Measurements from ENCODE around the gene NUDT14.
A peak's percentile ranks its signal among the peaks of the same experiment; 100 is the strongest.

Gene NUDT14

DNA sequence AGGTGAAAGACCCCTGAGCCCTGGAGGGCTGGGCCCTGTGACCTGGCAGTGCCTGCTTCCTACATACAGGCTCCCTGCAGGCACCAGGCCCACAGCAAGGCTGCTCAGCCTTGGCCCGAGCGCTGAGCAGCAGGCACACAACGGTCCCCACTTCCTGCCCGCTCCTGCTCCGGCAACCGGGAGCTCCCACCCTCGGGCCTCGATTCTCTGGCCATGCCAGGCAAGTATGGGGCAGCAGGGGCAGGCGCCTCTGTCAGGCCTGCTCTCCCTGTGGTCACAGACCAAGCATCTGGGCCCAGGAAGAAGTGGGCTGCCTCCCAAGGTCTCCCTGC is 30.6 kb upstream of the NUDT14 start:
- no peak for DNase-seq

DNA sequence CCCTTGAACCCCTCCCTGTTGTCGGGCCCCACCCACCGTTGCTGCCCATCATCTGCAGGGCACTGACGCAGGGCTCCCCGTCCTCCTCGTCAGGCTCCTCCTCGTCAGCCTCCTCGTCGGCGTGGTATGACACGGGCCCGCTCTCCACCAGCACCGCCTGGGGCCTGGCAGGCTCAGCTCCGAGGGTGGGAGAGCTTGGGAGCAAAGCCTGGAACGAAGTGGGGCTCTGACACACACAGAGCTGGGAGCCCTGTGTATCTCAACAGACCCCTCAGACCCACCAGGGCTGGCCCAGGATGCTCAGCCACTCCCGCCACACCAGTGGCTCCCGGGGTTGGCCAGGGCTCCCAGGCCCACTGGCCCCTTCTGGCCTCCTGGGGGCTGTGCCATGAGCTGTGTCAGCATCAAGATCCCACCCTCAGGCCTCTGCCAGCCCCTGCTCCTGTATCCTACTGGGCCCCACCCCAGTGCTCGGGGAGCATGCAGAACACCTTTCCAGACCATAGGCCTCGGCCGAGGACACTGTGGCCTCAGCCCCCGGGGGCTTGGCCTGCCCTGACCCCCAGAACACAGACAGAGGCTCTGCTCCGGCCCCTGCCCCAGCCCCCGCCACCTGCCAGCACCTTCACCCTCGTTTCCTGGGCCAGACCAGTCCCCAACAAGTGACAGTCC is 30.1 kb upstream of the NUDT14 start:
- DNase-seq = no peak

DNA sequence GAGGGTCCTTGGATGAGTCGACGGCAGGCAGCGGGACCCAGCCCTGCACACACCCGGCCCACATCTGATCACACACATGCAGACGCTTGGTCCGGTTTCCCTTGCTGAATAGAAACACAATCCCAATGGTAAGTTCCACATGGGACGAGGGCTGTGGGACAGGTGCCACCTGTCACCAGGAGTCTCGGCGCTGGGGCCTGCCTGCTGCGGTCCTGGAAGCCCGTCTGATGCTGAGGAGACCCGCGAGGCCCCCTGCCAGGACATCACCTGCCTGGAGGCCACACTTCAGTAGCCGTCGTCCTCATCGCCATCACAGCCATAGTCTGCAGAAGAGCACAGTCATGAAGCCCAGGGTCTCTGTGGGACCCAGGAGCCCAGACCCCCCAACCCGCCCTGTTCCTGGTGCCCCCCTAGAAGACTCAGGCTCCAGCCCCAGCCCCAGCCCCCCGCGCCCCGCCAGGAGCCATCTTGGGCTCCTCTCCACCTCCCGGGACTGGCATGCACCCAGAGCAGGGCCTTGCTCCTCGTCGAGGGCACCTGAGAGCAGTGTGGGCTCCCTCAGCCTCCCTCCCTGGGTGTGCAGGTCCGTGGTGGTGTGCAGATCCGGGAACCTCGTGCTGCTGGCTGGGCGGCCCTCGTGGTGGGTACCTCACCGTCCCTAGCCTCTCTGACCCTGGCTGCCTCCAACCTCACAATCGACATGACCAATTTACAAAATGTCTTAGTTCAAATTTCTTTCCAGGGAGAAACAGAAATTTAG is 29.3 kb upstream of the NUDT14 start:
- no peak for DNase-seq

DNA sequence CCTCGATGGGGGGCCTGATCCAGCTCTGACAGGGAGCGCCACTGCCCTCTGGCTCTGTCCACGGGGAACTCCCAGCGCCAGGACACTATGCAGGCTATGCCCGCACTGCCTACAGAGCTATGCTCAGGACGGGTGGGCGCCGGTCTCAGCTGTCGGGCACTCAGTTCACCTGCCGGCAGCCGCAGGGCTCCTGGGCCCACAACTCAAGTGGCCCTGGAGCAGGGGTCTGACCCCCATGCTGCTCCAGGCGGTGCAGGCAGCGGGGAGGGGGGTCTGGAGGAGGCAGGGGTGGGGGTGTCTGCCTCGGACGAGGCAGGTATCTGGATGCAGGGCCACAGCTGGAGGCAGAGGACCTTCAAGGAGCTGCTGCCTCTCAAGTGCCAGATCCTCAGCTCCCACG is 28.5 kb upstream of the NUDT14 start:
- DNase-seq = no peak

DNA sequence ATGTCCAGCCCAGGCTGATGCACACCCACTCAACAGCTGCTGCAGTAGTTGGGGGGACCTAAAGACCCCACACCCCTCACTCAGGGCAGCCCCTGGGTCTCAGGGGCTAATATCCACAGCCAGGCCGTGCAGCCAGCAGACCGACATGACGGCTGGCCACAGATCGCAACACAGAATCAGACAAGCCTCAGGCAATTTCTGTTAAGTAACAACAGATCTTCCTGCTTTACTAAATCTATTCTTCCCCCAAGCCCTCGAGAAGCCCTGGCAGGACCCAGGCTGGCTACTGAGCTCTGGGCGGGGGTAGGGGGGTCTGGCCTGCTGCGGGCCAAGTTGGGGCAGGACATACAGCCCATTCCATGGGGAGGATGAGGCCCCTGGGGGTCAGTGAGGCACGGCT is 28.0 kb upstream of the NUDT14 start:
- no peak for DNase-seq

DNA sequence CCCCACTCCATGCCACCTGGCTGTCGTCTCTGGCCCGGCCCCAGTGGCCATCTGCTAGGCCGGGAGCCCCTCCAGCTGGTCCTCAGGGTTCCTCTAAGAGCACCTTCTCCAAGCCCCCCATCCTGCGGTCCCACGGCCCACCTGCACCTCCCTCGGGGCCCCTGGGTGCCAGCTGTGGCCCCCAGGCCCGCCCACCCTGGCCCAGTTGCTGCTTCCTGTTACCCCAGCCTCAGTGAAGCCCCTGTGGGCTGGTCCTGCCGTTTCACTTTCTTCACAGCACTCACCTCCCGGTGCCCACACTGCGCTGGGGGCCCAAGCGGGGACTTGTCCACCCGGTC is 27.6 kb upstream of the NUDT14 start:
- DNase-seq = no peak

DNA sequence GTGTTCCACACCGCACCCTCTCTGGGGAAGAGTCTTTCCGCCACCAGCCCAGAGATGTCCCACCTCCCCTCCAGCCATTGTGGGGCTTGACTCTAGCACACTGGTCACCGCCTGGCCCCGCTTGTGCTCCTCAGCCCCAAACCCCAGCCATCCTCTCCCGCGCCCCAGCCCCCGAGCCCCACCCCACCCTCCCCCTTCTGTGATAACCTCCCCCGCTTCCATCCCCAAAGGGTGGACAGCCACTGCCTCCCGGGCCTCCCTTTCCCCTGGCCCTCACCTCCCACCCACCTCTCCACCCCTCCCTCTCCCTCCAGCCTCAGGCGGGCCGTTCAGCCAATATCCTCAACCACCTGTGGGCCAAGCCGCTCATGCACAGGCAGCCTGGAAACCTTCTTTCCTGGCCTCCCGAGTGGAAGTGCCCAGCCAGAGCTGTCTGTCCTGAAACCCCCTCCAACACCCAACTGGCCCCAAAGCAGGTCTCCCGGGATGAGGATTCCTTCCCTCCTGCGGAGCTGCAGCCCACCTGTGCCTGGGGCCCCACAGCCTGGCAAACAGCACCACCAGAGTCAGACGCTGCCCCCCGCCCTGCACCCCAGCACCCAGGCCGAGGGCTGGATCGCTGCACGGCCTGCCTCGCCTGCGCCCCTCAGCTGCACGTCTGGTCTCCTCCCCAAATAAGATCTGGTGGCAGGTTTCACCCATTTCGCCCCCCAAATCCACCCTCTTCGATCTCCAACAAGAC is 27.1 kb upstream of the NUDT14 start:
- no peak for DNase-seq

DNA sequence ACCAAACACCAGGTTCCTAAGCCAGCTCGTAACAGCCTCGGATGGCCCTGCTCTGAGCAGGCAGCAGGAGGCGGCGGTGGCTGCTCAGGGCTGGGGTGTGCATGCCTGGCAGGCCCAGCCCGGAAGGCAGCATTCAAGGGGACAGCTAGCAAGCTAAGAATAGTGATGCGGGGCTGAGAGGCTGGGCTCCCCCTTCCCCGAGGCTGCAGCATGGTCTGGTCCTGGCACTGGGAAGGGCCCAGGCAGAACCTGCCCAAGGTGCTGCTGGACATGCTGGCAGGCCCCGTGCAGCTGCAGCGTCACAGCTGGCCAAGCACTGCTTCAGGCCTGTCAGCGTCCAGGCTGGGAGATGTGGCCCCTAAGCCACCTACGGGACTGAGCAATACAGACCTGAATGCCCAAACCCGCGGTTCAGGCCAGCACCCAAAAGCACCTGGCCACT is 26.4 kb upstream of the NUDT14 start:
- no peak for DNase-seq

DNA sequence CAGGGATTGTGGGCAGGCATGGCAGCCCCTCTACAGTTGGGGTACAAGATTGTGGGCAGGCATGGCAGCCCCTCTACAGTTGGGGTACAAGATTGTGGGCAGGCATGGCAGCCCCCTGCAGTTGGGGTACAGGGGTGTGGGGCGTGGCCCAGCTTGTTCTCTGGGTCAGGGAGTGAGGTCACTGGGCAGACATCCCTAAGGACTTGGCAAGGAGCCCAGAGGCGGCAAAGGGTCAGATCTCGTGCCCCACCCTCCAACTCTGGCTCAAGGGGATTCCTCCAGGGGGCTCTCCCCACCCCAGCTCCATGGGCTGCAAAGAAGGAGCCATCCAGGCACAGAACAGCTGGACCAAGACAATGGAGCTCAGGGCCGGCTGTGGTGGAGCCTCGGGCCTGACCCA is 25.8 kb upstream of the NUDT14 start:
- no peak for DNase-seq

DNA sequence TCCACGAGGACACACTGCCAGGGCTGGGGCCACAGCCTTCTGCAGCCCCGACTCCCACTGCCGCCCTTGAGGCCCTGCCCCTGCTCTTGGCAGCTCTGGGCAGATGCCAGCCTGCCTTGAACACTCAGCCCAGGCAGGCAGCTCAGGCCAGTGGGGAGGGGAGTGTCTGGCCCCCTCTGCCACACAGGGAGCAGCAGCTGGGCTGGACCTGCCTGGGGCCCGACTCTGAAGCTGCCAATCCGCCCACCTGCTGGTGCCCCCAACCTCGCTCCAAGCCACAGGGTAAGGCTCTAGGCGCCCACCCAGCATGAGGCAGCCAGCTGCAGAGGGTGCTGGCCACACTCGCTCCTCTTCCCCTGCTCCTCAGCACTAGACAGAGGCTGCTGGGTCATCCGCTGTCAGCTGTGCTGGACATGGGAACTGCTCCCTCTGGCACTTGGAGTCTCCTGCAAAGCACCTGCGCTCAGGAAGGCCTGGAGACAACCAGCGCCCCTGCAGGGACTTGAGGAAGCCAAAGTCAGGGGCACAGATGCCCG is 24.6 kb upstream of the NUDT14 start:
- no peak for DNase-seq

DNA sequence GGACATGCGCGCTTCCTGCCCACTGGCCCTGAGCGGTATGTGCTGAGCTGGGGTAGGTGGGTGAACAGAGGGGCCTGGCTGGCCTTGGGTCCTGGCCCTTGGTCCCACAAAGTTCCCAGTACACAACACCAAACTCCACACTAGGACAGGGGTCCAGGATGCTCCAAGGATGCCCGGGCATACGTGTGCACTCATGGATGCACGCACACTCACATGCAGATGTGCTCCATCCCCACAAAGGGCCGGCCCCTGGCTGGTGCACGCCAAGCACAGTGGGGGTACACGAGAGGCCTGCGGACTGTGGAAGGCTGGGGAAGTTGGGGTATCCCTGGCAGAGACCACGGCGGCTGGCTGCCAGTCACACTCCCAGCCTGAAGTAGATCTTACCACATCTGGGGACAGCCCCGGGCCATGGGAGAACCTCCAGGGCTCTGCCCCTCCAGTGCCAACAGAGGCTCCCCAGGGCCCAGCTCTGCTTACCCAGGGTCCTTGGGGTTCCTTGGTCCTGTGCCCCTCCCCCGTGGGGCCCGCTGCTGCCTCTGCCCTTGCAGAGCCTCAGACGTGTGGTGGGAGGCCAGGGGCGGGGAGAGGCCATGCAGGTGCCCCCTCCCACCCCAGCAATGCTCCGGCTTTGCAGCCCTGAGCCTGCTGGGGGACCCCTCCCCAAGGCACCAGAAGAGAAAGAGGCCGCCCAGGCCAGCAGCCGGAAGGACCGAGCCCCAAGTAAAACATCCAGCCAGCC is 24.0 kb upstream of the NUDT14 start:
- DNase-seq = no peak

DNA sequence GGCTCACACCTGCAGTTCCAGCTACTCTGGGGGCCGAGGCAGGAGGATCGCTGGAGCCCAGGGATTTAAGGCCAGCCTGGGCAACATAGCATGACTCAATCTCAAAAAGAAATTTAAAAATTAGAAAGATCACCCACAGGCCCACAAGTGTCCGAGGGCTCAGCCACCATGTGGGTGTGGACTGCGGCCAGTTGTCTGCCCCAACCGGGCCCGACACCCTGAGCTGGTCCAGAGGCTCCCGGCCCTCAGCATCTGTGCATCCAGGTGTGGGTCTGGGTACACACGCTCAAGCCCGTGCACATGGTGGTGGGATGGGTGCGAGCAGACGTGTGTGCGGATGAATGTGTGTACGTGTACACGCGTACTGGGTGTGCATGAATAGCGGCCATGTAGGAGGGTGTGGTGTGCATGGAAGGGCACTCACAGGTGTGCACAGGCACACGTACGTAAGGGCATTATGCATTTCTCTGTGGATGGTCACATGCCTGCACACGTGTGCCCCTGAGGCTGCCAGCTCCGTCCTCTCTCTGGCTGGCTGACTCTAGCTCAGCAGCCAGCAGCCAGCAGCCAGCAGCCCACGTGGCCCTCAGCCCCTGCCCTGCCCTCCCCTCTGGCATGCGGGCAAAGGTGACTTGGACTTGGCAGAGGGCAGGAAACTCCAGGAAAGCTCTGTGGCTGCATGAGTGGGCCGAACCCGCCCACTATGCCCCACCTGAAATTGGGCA is 23.3 kb upstream of the NUDT14 start:
- no peak for DNase-seq

DNA sequence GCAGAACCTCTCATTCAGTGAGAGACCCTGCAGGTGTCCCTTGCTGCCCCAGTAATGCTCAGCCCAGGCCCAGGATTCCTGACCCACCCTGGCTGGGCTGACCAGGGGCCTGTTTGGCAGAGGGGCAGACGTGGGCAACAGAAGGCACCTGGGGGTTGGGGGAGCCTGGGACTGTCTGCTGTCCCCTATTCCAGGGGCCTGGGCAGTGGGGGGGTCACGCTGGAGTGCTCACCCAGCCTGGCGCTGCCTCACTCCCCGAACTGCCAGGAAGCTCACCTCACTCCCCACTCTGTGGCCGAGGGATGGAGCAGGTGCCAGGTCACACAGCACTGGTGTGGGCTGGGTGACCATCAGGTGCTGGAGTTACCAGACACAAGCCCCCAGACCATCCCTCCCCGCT is 22.6 kb upstream of the NUDT14 start:
- DNase-seq = no peak

DNA sequence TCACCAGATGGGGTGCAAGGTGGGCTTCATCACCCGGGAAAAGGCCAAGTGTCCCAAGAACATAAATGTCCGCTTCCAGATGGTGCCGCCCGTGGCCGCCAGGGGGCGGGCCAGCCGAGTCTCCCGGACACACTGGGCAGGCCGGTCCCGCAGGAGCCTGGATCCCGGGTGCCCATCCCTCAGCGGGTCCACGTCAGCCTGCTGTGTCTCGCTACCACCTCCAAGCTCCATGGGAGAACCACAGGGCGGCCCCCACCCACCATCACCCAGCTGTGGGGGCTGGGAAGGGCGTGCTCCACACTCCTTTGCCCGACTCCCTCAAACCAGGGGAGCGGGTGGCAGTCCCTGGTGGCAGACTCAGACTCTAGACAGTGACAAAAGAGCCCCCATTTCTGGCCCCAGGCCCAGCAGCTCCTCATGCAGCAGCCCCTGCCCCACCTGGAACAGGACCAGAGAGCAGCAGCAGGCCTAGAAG is 22.0 kb upstream of the NUDT14 start:
- DNase-seq = peak; percentile 69

DNA sequence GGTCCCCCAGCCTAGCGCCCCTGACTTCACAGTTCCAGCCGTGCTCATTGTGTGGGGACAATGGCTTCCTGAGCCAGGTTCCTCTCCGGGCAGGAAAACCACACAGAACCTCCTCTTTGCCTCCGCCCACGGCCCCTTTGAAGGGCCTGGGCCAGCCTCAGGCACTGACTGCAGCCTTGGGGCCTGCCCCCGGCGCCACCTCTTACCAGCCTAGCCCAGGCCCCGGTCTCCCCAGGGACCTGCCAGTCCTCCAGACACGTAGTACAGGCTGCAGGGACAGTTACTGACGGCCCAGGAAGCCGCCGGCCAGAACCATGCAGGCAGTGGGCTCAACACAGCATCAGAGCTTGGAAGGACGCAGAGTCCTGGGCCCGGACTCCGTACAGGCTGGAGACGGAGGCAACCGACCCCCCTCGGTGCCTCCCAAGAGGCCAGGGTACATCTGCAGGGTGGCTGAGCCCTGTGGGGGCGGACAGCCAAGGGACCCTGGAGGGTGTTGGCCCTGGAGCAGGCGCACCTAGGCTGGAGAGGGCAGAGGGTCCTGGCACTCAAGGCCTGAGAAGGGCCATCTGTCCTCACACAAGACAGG is 20.9 kb upstream of the NUDT14 start:
- peak; percentile 87 for DNase-seq

DNA sequence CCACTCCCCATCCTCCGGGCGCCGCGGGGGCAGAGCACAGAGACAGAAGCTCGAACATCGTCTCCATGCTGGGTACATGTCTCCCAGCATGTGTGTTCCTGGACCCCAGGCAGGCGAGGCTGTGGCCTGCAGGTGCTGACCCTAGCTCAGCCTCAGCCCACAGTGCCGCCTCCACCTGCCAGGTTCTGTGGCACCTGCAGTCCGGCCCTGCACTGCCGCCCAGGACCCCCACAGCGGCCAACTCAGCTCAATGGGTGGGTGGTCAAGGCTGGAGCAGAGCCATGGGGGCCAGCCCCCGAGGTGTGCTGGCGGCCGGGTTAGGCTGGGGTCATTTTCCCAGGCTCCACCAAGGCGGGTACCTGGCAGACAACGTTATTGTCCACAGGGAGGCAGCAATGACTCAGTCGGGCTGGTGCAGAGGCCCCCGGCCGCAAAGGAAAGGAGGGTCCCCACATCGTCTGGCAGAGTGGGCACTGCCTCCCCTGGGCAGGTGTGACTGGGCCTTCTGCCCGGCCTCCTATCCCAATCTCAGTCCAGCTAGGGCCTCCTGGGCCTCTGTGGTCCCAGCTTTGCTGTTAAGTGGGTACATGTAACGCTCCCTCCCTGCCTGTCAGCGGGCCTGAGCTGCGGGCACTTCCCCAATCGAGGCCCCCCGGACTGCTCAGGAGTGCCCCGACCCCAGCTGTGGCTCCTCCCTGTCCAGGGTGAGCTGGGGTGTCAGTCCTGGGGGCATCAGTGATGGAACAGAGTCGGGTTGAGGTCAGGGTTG is 20.2 kb upstream of the NUDT14 start:
- DNase-seq = peak; percentile 87

DNA sequence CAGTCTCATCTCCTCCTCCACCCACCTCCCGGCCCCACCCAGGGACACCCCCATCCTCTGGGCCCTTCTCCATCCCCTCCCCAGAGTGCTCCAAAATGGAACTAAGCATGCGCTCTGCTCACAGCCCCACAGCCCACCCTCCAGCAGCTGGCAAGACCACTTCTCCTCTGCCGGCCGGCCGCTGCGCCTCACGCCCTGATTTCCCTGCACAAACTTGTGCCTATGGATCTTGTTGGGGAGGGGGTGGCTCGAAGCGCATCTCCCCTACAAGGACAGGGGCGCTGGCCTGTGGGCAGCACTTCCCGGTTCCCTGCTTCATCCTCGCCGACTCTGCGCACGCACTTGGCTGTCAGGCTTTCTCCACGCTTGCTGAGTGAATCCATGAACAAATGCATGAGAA is 19.5 kb upstream of the NUDT14 start:
- DNase-seq = no peak

DNA sequence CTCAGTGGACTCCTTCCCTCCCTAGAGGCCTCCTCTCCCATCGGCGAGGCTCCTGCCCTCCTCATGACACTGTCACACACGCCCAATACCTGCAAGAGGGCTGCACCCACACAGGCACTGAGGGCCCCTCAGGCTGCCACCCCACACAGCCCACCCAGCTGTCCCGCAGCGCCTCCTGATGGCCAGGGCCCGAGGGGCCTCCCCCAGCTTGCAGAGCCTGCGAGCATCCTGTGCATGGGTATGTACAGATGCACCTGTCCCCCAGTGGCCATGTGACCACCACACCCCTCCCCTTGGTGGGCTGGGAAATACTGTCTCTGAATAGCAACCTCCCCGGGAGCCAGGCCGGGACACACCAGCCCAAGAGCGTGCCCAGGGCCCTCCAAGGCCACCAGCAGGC is 19.0 kb upstream of the NUDT14 start:
- no peak for DNase-seq

DNA sequence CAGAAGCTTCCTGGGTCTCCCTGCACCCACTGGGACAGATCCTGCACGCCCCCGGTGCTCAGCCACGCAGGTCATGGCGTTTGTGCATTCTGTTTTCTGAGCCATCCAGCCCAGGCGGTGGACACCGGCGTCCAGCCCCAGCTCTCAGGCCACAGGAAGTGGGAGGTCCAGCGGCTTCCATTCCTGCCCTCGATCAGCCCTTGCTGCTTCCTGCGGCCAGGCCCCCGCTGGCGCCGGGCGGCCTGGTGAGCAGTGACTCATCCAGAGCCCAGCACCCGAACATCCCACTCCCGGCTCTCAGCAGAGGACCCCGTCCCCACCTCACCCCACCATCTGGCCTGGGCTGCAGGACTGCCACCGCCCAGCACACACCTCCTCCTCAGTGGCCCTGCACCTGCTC is 18.0 kb upstream of the NUDT14 start:
- DNase-seq = no peak

DNA sequence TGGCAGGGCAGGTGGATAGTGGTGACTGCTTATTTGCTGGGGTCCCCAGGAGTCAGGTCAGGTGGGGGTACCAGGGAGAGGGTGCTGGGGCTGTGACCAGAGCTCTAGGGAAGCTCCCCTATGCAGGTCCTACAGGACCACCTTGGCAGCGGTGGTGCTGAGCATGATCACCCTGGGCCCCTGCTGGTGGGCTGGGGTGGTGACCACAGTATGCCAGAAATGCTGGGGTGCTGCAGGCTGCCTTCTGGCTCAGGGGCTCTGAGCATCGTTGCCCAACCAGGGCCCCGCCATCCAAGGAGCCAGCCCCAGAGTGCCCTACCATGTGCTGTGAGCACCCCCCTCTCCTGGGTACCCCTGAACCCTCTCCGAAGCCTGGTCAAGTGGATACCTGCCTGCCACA is 17.5 kb upstream of the NUDT14 start:
- DNase-seq = no peak

DNA sequence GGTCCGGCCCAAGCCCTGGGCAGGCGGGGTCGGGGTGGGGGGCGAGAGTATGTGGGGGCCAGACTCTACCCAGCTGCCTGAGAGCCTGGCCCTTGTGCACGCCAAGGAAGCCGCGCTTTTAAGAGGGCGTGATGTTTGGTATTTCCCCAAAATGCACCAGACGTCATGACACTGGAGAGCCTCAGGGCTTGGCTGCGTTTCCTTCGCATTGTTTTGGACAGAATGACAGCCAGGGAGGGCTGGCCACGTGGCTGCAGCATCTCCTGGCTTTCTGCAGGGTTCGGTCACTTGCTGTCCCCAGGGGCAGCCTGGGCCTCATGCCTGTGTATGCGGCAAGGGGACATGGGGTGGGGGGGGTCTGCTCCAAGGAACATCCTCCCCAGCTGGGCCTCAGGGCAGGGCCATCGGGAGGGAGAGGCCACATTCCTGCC is 16.1 kb upstream of the NUDT14 start:
- no peak for DNase-seq

All from KG1 (cell line).